ENCODE data around the gene MRPS27.

MRPS27 gene

GRCh38 chr5:72228960-72229359 is 91.1 kb downstream of the MRPS27 start:
- no peak for DNase-seq

DNA sequence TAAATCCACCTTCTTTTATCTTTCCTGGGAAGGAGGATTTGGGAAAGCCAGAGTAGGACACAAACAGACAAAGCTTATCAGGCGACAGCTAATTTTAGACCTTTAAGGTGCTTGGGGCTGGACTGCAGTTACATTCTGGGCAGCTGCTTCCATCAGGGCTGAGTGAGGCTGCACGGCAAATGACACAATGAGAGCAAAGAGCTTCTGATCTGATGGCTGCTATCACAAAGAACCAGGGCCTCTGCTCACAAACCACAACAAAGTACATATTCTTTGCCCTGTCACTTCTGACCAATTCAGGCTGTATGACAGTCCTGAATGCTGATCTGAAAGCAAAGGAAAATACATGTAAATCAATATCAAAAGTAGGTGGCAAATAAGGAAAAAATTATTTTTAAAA is 93.1 kb downstream of the MRPS27 start:
- no peak for DNase-seq

GRCh38 chr5:72225741-72226140 is 94.3 kb downstream of the MRPS27 start:
- DNase-seq, result no peak

- peak; percentile 57 for DNase-seq
Observed at GRCh38 chr5:72224946-72225463, 95.0 kb downstream of the MRPS27 start.

DNA sequence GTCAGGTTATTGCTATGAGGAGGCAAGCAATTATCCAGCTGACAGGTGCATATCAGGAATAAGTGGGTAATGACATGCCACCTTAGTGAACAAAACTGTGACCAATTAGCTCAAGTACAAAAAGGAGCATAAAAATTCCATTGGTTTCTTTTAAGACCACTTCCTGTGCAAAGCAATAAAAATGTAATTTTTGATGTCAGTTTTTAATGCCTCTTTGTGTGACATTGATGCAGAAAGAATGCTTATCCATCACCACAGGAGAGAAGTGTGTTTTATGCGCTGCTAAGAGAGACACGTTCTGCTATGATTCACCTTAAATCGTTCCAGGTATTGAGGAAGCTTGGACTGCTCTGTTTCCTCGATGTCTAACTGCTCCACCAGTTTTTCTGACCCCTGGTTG is 96.7 kb downstream of the MRPS27 start:
- no peak for DNase-seq

GRCh38 chr5:72222521-72222920 is 97.5 kb downstream of the MRPS27 start:
- no peak for DNase-seq

DNA sequence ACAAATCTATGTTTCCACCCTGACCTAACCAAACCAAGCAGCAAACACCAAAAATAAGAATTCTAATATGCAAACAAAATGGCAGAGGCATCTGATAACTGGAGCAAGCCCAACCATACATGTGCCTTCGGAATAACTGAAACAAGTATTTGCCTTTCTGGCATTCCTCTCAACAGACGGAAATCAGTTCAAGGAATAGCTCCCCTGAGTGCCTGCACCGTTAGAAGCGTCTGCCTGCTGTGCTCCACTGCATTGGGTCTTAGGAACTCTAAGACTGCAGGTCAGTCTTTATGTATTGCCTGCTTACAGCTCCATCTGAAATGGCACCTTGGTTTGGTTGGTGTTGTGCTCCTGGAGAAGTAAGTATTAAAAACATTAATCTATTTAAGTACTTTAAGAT is 98.5 kb downstream of the MRPS27 start:
- DNase-seq, result no peak

GRCh38 chr5:72221099-72221498 is 98.9 kb downstream of the MRPS27 start:
- no peak for DNase-seq

DNA sequence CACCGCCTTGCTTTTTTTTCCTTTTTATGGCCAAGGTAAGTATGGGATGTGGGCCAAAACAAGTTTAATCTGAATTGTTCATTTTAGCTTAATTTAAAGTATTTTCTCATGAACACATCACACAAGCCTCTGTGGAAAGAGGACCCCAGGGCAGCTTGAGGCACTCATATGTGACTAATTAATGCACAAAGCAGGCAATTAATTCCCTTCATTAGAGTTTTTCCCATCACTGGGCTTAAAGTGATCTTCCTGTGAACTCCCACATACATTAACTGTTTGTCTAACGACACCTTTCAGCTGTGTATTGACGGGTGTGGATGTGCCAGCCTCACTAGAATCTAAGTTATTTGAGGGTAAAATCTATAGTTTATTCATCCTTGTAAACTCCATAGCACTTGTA is 103.3 kb downstream of the MRPS27 start:
- no peak for DNase-seq

GRCh38 chr5:72214168-72214567 is 105.9 kb downstream of the MRPS27 start:
- DNase-seq, result no peak

- DNase-seq, result no peak
Observed at GRCh38 chr5:72213482-72213881, 106.6 kb downstream of the MRPS27 start.

DNA sequence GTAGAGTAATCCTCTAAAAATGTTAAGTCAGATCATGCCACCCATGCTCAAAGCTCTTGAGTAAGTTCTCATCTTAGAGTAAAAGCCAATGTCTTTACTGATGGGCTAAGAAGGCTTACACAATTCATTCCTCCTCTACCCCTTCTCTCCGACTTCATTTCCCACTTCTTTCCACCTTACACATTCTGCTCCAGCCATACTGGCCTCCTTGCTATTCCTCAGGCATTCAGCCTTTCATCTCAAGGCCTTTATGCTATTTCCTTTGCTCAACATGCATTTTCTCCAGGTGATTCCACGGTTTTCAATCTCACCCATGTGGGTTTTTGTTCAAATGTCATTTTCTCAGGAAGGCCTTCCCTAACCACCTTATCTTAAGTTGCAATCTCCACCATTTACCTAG is 107.9 kb downstream of the MRPS27 start:
- no peak for DNase-seq

- DNase-seq, result peak; percentile 87
Observed at GRCh38 chr5:72210888-72211678, 109.0 kb downstream of the MRPS27 start.

DNA sequence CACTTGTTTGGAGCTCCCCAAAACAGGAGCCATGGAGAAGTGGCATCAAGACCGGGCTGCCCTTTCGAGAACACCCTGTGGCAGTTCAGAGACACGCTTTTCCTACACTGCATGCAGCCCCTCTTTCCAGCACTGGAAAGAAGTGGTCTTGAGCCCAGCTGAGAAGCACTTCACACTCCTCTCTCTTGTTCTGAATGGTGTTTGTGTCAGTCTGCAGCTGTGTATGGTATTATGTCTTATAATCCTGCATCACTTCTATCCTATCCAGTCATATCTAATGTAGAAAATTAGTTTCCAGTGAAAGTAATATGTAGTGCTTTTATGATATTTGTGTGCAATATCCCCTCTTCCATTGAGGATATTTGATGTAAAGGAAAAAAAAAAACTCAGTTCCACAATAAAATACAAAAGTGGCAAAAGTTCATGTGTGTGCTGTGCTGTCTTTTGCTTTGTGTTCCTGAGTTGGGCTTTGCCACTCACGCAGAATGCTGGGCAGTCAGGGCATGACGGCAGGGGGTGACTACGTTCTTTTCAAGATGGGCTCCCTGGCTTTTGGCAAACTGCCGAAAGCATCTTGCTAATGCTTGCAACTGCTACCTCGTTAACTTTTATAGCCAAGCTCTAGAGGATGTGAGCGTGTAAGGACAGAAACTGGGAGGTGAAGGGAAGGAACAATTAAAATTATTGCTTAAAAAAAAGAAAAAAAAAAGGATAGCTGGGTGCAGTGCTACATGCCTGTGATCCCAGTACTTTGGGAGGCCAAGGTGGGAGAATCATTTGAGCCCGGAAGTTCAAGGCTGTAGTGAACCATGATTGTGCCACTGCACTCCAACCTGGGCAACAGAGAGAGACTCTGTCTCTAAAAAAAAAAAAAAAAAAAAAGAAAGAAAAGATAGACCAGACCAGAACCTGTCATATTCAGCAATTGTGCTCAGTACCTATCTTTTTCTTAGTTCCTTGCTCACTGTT is 110.6 kb downstream of the MRPS27 start:
- peak; percentile 45 for DNase-seq

- no peak for DNase-seq
Observed at GRCh38 chr5:72208324-72208926, 111.6 kb downstream of the MRPS27 start.

DNA sequence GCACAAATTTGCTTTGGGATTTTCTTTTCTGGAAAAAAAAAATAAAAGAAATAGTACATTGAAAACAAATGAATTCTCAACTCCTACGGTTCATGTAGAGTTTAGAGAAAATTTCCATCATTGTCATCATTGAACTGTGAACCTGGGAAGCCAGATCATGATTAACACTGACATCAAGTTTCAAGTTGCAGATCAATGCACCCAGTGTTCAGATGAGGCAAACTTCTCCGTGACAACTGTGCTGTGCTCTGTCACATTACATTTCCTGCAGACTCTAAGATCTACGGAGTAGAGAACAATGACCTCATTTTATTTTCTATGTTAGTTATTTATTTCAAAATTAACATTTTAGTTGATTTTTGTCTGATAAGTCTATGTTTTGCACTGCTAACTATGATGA is 113.0 kb downstream of the MRPS27 start:
- DNase-seq, result no peak

DNA sequence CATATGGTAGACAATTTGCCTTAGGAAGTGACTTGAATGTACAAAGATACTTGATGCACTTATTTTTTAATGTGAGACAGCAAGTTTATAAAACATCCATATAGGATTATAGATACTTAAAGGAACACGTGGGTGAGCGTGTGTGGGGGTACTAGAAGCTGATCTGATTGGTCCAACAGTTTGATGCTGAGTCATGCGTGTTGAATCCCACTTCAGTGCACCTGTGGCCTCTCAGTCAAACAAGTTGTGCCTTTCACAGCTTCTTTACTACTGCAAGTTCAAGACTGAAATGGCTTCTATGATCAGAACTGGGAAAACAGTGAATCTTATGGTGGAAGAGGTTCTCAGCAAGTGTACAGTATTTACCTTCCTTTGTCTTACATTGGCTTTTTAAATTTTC is 113.9 kb downstream of the MRPS27 start:
- DNase-seq, result no peak

- peak; percentile 43 for DNase-seq
Observed at GRCh38 chr5:72205431-72206009, 114.5 kb downstream of the MRPS27 start.

GRCh38 chr5:72204946-72205345 is 115.1 kb downstream of the MRPS27 start:
- no peak for DNase-seq

DNA sequence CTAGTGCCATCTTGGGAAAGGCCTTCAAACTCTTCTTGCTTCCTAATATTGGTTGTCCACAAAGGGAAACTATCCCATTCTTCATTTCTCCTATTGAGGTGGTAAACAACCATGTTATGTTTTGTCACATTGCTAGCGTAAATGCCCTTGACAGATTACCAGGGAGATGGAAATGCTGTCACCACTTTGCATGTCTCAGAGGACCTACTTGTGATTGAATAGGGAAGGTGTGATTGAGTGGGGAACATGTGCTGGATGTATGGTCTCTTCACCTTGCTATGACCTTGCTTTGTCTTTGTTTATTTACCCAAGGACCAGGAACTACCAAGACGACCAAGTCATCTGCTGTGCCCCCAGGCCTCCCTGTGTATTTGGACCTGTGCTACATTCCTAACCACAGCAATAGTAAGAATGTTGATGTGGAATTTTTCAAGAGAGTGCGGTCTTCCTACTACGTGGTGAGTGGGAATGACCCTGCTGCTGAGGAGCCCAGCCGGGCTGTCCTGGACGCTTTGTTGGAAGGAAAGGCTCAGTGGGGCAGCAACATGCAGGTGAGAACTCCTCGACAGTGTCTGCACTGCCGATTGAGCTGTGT is 116.7 kb downstream of the MRPS27 start:
- peak; percentile 47 for DNase-seq

- DNase-seq, result no peak
Observed at GRCh38 chr5:72202331-72202825, 117.7 kb downstream of the MRPS27 start.

- DNase-seq, result no peak
Observed at GRCh38 chr5:72199681-72200080, 120.4 kb downstream of the MRPS27 start.
